ENCODE data around the gene ENDOD1. TPM values are rescaled to one million over a fixed set of nuclear protein-coding genes. Genes with fewer than 3 reads are reported as not detected.
"Not testable (repeated sequence)": the region's sequence is repeated elsewhere in the genome, so short reads cannot be mapped to it uniquely, and the experiment has no call there.

ENDOD1 gene
- polyA plus RNA-seq, 2 of the 4 experiments (the other 2 are of a cell fraction): 8.3 to 8.8 TPM

- WGBS (ENCODE audit: missing lambda C conversion rate): 82% methylated on average over 6 of the region's 6 CpGs
- no peak for ATAC-seq
- POLR2A ChIA-PET: no interaction called here
- Histone ChIP-seq H3K9me3 (no peaks in the 10 kb centered on the region), H3K4me2 (no peak overlapping the region), H3K4me1 (no peaks in the 10 kb centered on the region), H3K27ac (no peak overlapping the region), H3K4me3 (no peak overlapping the region)
- DNase-seq (ENCODE audit: low read depth in 1 of 2, low spot score in 1 of 2): no peak
- FAIRE-seq: no peak
- TF ChIP-seq, protein P1, sequence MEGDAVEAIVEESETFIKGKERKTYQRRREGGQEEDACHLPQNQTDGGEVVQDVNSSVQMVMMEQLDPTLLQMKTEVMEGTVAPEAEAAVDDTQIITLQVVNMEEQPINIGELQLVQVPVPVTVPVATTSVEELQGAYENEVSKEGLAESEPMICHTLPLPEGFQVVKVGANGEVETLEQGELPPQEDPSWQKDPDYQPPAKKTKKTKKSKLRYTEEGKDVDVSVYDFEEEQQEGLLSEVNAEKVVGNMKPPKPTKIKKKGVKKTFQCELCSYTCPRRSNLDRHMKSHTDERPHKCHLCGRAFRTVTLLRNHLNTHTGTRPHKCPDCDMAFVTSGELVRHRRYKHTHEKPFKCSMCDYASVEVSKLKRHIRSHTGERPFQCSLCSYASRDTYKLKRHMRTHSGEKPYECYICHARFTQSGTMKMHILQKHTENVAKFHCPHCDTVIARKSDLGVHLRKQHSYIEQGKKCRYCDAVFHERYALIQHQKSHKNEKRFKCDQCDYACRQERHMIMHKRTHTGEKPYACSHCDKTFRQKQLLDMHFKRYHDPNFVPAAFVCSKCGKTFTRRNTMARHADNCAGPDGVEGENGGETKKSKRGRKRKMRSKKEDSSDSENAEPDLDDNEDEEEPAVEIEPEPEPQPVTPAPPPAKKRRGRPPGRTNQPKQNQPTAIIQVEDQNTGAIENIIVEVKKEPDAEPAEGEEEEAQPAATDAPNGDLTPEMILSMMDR (IDR thresholded peaks at IDR 0.05): no peak
- no peak for TF ChIP-seq BCL3 (IDR thresholded peaks at IDR 0.05)
- TF ChIP-seq CBX8 (IDR thresholded peaks at IDR 0.05): no peak
- no peak for TF ChIP-seq HOXA7 (CRISPR knock-in tag; IDR thresholded peaks at IDR 0.05)
- TF ChIP-seq, protein P2, sequence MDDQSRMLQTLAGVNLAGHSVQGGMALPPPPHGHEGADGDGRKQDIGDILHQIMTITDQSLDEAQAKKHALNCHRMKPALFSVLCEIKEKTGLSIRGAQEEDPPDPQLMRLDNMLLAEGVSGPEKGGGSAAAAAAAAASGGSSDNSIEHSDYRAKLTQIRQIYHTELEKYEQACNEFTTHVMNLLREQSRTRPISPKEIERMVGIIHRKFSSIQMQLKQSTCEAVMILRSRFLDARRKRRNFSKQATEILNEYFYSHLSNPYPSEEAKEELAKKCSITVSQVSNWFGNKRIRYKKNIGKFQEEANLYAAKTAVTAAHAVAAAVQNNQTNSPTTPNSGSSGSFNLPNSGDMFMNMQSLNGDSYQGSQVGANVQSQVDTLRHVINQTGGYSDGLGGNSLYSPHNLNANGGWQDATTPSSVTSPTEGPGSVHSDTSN (IDR thresholded peaks at IDR 0.05): no peak
- no peak for TF ChIP-seq NR3C1 (IDR thresholded peaks at IDR 0.05)
- TF ChIP-seq PHF8 (IDR thresholded peaks at IDR 0.05; ENCODE audit: borderline replicate concordance, low read depth): no peak
- no peak for TF ChIP-seq NFE2L2 (conservative IDR thresholded peaks at IDR 0.05; ENCODE audit: low read length)
- TF ChIP-seq TP53 (CRISPR knock-in tag; IDR thresholded peaks at IDR 0.05): no peak
- no peak for TF ChIP-seq JUNB (IDR thresholded peaks at IDR 0.05)
- CTCF ChIA-PET: interaction anchor here (0.6 to 0.9 kb wide), 2 partner anchors 42 kb away, joined by 3 read pairs; partner anchors contain the start of gene SRSF8
These were observed 19.3 kb downstream of the ENDOD1 start for GRCh38 chr11:95108671-95109551.

DNA sequence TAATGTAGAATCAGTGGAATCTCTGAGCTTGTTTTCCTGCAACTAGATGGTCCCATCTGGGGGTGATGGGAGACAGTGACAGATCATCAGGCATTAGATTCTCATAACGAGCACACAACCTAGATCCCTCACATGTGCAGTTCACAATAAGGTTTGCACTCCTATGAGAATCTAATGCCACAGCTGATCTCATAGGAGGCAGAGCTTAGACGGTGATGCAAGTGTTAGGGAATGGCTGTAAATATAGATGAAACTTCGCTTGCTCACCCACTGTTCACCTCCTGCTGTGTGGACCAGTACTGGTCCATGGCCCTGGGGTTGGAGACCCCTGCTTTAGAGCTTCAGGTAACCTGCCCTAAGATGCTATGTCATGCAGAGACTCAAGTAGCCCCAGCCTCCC is 21.8 kb downstream of the ENDOD1 start:
- FAIRE-seq; H3K4me2 ChIP-seq; H3K27ac ChIP-seq; DNase-seq (ENCODE audit: low read depth in 1 of 2, low spot score in 1 of 2); ATAC-seq; POLR2A ChIA-PET; H3K9me3 ChIP-seq; H3K4me3 ChIP-seq; H3K4me1 ChIP-seq: not testable (repeated sequence)
- CTCF ChIA-PET: interaction anchor here (1.0 kb wide), 2 partner anchors 9 to 653 kb away, joined by 3 read pairs; no protein-coding TSS in a partner anchor
- 55% methylated on average over 3 of the region's 3 CpGs for WGBS (ENCODE audit: missing lambda C conversion rate)

DNA sequence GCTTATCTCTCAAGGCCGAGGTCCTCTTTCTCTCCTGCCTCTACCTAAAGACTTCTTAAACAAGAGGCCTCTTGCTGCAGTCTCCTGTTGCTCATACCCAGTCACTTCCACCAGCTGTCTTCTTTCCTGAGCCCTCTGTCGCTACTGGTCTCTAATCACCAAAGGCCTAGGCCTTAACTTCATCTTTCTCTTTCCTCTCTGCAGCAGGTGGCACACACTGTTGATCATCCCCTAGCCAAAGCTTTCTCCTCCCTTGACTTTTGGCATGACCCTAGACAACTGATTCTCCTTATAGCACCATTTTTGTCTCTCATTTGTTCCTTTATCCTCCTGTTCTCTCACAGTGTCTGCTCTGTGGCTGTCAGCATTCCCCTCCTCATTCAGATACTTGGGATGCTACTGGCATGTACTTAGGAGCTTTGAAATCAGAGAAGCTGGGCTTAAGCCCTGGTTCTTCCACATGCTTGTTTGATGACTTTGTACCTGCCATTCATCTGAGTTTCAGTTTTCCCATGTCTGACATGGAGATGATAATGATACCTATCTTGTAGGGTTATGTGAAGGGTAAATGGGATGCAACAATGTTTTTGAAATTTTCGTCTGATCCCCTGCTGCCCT is 22.4 kb downstream of the ENDOD1 start:
- Histone ChIP-seq H3K9me3 (no peaks in the 10 kb centered on the region), H3K4me3 (no peak overlapping the region), H3K4me1 (no peaks in the 10 kb centered on the region), H3K27ac (no peak overlapping the region), H3K4me2 (no peak overlapping the region)
- TF ChIP-seq HOXB13 (CRISPR knock-in tag; IDR thresholded peaks at IDR 0.05; ENCODE audit: low read depth) (no peak), JUNB (IDR thresholded peaks at IDR 0.05) (no peak), CBX8 (IDR thresholded peaks at IDR 0.05) (no peak)
- DNase-seq (ENCODE audit: low read depth in 1 of 2, low spot score in 1 of 2) (no peak), FAIRE-seq (no peak), ATAC-seq (no peak)
- ChIA-PET POLR2A (no interaction called here), CTCF (interaction anchor here (0.6 to 1.0 kb wide), 2 partner anchors 10 to 40 kb away, joined by 3 read pairs; no protein-coding TSS in a partner anchor)
- 86% methylated on average over 3 of the region's 3 CpGs for WGBS (ENCODE audit: missing lambda C conversion rate)

GRCh38 chr11:95115597-95115996 is 26.0 kb downstream of the ENDOD1 start:
- CTCF ChIA-PET: no interaction called here
- H3K4me3 ChIP-seq: no peak overlapping the region
- H3K4me2 ChIP-seq: no peak overlapping the region
- DNase-seq (ENCODE audit: low read depth in 1 of 2, low spot score in 1 of 2) (no peak), FAIRE-seq (no peak), ATAC-seq (no peak)
- no peaks in the 10 kb centered on the region for H3K9me3 ChIP-seq
- POLR2A ChIA-PET: no interaction called here
- WGBS (ENCODE audit: missing lambda C conversion rate): 8% methylated on average over 1 of the region's 1 CpG
- H3K4me1 ChIP-seq: no peaks in the 10 kb centered on the region
- no peak overlapping the region for H3K27ac ChIP-seq
- TF ChIP-seq EHF (CRISPR knock-in tag; IDR thresholded peaks at IDR 0.05): no peak
- no peak for TF ChIP-seq GATA3 (IDR thresholded peaks at IDR 0.05; ENCODE audit: borderline replicate concordance)
- TF ChIP-seq PHF8 (IDR thresholded peaks at IDR 0.05; ENCODE audit: borderline replicate concordance, low read depth): no peak
- TF ChIP-seq, protein P3, sequence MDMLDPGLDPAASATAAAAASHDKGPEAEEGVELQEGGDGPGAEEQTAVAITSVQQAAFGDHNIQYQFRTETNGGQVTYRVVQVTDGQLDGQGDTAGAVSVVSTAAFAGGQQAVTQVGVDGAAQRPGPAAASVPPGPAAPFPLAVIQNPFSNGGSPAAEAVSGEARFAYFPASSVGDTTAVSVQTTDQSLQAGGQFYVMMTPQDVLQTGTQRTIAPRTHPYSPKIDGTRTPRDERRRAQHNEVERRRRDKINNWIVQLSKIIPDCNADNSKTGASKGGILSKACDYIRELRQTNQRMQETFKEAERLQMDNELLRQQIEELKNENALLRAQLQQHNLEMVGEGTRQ (IDR thresholded peaks at IDR 0.05): no peak
- TF ChIP-seq, protein P2 (IDR thresholded peaks at IDR 0.05): no peak
- TF ChIP-seq, protein P4, sequence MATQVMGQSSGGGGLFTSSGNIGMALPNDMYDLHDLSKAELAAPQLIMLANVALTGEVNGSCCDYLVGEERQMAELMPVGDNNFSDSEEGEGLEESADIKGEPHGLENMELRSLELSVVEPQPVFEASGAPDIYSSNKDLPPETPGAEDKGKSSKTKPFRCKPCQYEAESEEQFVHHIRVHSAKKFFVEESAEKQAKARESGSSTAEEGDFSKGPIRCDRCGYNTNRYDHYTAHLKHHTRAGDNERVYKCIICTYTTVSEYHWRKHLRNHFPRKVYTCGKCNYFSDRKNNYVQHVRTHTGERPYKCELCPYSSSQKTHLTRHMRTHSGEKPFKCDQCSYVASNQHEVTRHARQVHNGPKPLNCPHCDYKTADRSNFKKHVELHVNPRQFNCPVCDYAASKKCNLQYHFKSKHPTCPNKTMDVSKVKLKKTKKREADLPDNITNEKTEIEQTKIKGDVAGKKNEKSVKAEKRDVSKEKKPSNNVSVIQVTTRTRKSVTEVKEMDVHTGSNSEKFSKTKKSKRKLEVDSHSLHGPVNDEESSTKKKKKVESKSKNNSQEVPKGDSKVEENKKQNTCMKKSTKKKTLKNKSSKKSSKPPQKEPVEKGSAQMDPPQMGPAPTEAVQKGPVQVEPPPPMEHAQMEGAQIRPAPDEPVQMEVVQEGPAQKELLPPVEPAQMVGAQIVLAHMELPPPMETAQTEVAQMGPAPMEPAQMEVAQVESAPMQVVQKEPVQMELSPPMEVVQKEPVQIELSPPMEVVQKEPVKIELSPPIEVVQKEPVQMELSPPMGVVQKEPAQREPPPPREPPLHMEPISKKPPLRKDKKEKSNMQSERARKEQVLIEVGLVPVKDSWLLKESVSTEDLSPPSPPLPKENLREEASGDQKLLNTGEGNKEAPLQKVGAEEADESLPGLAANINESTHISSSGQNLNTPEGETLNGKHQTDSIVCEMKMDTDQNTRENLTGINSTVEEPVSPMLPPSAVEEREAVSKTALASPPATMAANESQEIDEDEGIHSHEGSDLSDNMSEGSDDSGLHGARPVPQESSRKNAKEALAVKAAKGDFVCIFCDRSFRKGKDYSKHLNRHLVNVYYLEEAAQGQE (IDR thresholded peaks at IDR 0.05): no peak
- TF ChIP-seq ZFP36 (IDR thresholded peaks at IDR 0.05; ENCODE audit: borderline replicate concordance, partially characterized antibody): no peak

Data from A549 (cell line).